ENCODE data around the gene KIF5C.

- TF ChIP-seq CTCF (IDR thresholded peaks at IDR 0.05; ENCODE audit: low read length) = no peak
- TF ChIP-seq EZH2 (IDR thresholded peaks at IDR 0.05; ENCODE audit: borderline replicate concordance, low read length) = no peak
Observed at GRCh38 chr2:148959745-148960144, 84.7 kb downstream of the KIF5C start.

All from OCI-LY1 (cell line).